K562 (cell line): ENCODE measurements around the gene PRRT1. TPM values are rescaled to one million over a fixed set of nuclear protein-coding genes. Genes with fewer than 3 reads are reported as not detected.
A peak's percentile ranks its signal among the peaks of the same experiment; 100 is the strongest.

Source experiments
- ARID2 ChIP-seq: fragments of 450-650 bp; IDR thresholded peaks from 2 replicates; pipeline ENCODE4 v1.6.1; 2017; ENCODE audit warnings: antibody characterized with exemption, mild to moderate bottlenecking
- ELF4 ChIP-seq: fragments of 450-650 bp; formaldehyde crosslinking; IDR thresholded peaks from 2 replicates; pipeline ENCODE4 v1.4.0; 2022; ENCODE audit warnings: missing genetic modification characterization
- HMGN3 ChIP-seq: IDR thresholded peaks from 2 replicates; pipeline ENCODE4 v1.6.1; 2011; ENCODE audit warnings: borderline replicate concordance, low read depth, mild to moderate bottlenecking, mixed read lengths, low read length; ENCODE audit not compliant: insufficient read length; ENCODE audit errors: extremely low read depth
- MAFF ChIP-seq: IDR thresholded peaks from 2 replicates; pipeline ENCODE4 v1.6.1; 2012; ENCODE audit warnings: low read length, improper control_type of control experiment
- MYBL2 ChIP-seq, 2 experiments: fragments of 450-650 bp in 1 of 2; sonication (generic) in 1 of 2; formaldehyde crosslinking in 1 of 2; IDR thresholded peaks; 2 replicates each; pipeline versions ENCODE4 v1.6.1 to v1.8.1; 2017 to 2022; ENCODE audit warnings: borderline replicate concordance in 1 of 2, inconsistent platforms in 1 of 2, low read depth in 1 of 2, mild to moderate bottlenecking in 1 of 2, missing genetic modification reagents in 1 of 2, moderate library complexity in 1 of 2
- RBM15 ChIP-seq: fragments of 200-400 bp; formaldehyde crosslinking; IDR thresholded peaks from 2 replicates; pipeline ENCODE4 v1.6.1; 2018; ENCODE audit warnings: mild to moderate bottlenecking, low read length, moderate library complexity; ENCODE audit not compliant: insufficient read depth
- RFX1 ChIP-seq: fragments of 450-650 bp; IDR thresholded peaks from 2 replicates; pipeline ENCODE4 v1.6.1; 2016; ENCODE audit warnings: mild to moderate bottlenecking, moderate library complexity
- SOX6 ChIP-seq: fragments of 450-650 bp; IDR thresholded peaks from 2 replicates; pipeline ENCODE4 v1.6.1; 2014; ENCODE audit warnings: mild to moderate bottlenecking
- SRSF1 ChIP-seq: fragments of 200-400 bp; formaldehyde crosslinking; IDR thresholded peaks from 2 replicates; pipeline ENCODE4 v1.6.1; 2017; ENCODE audit warnings: mild to moderate bottlenecking, low read depth, low read length, moderate library complexity
- TSC22D4 ChIP-seq: fragments of 450-650 bp; IDR thresholded peaks from 2 replicates; pipeline ENCODE4 v1.6.1; 2016; ENCODE audit warnings: missing genetic modification characterization, missing biosample characterization, control low read depth
- ZBTB7A ChIP-seq: IDR thresholded peaks from 2 replicates; pipeline ENCODE4 v1.6.1; 2011; ENCODE audit warnings: low read depth, mild to moderate bottlenecking, low read length, moderate library complexity, borderline replicate concordance; ENCODE audit not compliant: control insufficient read depth
- polyA plus RNA-seq, 8 experiments: library from polyadenylated mRNA; depleted of rRNA in 4 of 8; stranded (reverse) in 5 of 8; unstranded in 3 of 8; fragments of >200 nt; fragmentation: Nextera tagmentation in 2 of 8; fragmentation: Illumina TruSeq in 1 of 8; extraction: Ambion mirVana in 2 of 8; extraction: Trizol in 1 of 8; gene quantifications; 2 replicates each; pipeline versions ENCODE4 v1.2.1 to v1.2.3, GENCODE V29; 2011 to 2014; ENCODE audit warnings: inconsistent platforms in 1 of 8, missing spikeins in 1 of 8
- total RNA-seq, 7 experiments: library from RNA; depleted of rRNA in 6 of 7; stranded (reverse); fragments of >200 nt in 6 of 7; fragmentation: Illumina TruSeq in 2 of 7; extraction: Trizol in 2 of 7; gene quantifications; 2 replicates each; pipeline versions ENCODE4 v1.2.1 to v1.2.3, GENCODE V29; 2011 to 2021; ENCODE audit warnings: low replicate concordance in 1 of 7
- TF ChIP-seq, protein P1 (sequence below), 2 experiments: fragments of 450-650 bp in 1 of 2; sonication (generic) in 1 of 2; formaldehyde crosslinking; conservative IDR thresholded peaks; 2 replicates each; pipeline versions ENCODE4 v1.4.0 to v1.8.1; 2020 to 2022; ENCODE audit warnings: mild to moderate bottlenecking in 1 of 2, missing genetic modification reagents in 1 of 2
- TF ChIP-seq, protein P2 (sequence below): sonication (generic); formaldehyde crosslinking; IDR thresholded peaks from 2 replicates; pipeline ENCODE4 v1.5.0; 2020; ENCODE audit warnings: missing genetic modification reagents
- TF ChIP-seq, protein P3 (sequence below): fragments of 200-800 bp; sonication (Bioruptor generic); IDR thresholded peaks from 2 replicates; pipeline ENCODE4 v1.6.1; 2017; ENCODE audit warnings: missing genetic modification characterization, missing compliant biosample characterization
- TF ChIP-seq, protein P4 (sequence below): sonication (generic); formaldehyde crosslinking; IDR thresholded peaks from 2 replicates; pipeline ENCODE4 v1.8.1; 2022; ENCODE audit warnings: missing genetic modification reagents
- TF ChIP-seq, protein P5 (sequence below): sonication (generic); formaldehyde crosslinking; IDR thresholded peaks from 2 replicates; pipeline ENCODE4 v1.8.0; 2022; ENCODE audit warnings: mild to moderate bottlenecking, missing genetic modification reagents, borderline replicate concordance
- TF ChIP-seq, protein P6 (sequence below), 2 experiments: IDR thresholded peaks; 2 replicates each; pipeline ENCODE4 v1.6.1; 2011; ENCODE audit warnings: borderline replicate concordance in 1 of 2, control low read depth in 1 of 2, low read depth in 1 of 2, low read length in 1 of 2, mild to moderate bottlenecking in 1 of 2, mixed read lengths in 1 of 2, moderate library complexity in 1 of 2; ENCODE audit not compliant: insufficient read depth in 1 of 2, insufficient read length in 1 of 2, poor library complexity in 1 of 2, severe bottlenecking in 1 of 2; ENCODE audit errors: extremely low read depth in 1 of 2

The PRRT1 gene
- total and polyA plus RNA-seq, 9 of the 15 experiments (the other 6 are each of a cell fraction or from before 2014, with no cell fraction given): 0.14 to 3.5 (median 0.41) TPM

DNA sequence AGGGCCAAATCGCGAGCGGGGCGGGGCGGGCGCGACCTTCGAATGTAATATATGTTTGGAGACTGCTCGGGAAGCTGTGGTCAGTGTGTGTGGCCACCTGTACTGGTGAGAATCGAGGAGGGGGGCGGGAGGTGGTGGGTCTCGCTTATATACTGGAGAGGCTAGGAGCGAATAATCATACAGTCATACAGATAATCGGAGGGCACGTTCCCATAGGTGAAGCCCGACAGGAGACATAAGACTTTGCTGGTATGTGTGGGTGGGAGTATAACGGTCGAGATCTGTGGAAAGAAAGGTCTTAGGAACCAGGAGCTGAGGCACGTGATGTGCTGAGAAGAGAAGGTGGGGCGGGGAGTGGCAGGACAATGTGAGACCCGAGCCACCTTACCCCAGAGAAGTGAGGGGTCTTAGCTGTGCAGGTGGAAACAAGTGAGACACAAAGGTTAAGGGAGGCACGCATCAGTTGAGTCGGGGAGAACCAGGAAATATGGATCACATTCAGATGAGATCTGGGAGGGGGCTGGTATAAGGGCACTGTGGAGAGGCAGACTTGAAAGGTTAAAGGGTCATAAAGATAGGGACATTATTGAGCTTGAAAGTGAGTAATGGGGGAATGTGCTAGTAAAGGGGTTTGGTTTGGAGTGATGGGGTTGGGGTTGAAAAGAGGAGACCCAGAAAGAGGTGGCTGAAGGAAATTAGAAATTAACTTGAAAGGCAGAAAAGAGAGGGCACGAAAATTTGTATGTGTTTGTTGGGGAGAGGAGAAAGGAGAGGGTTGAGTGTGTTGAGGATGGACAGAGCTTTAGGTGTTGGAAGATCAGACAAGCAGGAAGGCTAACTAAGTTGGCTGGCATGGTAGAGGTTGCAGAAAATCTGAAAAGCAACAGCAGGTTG lies 27.1 kb upstream of the PRRT1 start (continued):
- TF ChIP-seq, protein P1, sequence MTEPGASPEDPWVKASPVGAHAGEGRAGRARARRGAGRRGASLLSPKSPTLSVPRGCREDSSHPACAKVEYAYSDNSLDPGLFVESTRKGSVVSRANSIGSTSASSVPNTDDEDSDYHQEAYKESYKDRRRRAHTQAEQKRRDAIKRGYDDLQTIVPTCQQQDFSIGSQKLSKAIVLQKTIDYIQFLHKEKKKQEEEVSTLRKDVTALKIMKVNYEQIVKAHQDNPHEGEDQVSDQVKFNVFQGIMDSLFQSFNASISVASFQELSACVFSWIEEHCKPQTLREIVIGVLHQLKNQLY (CRISPR knock-in tag; conservative IDR thresholded peaks at IDR 0.05): no peak
- TF ChIP-seq TSC22D4 (tag) (no peak), RFX1 (no peak), ARID2 (no peak), RBM15 (no peak), ELF4 (CRISPR knock-in tag) (no peak), ZBTB7A (peak; percentile 62; the same call in 1 of the 2 replicates), MYBL2 (IDR thresholded peaks at IDR 0.05; ENCODE audit: low read depth) (peak; percentile 60; the same call in 1 of the 2 replicates), MYBL2 (CRISPR knock-in tag; IDR thresholded peaks at IDR 0.05; ENCODE audit: borderline replicate concordance) (no peak), SOX6 (no peak), SRSF1 (no peak), HMGN3 (no peak), MAFF (no peak)
- TF ChIP-seq, protein P2, sequence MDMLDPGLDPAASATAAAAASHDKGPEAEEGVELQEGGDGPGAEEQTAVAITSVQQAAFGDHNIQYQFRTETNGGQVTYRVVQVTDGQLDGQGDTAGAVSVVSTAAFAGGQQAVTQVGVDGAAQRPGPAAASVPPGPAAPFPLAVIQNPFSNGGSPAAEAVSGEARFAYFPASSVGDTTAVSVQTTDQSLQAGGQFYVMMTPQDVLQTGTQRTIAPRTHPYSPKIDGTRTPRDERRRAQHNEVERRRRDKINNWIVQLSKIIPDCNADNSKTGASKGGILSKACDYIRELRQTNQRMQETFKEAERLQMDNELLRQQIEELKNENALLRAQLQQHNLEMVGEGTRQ: peak; percentile 78
- TF ChIP-seq, protein P3, sequence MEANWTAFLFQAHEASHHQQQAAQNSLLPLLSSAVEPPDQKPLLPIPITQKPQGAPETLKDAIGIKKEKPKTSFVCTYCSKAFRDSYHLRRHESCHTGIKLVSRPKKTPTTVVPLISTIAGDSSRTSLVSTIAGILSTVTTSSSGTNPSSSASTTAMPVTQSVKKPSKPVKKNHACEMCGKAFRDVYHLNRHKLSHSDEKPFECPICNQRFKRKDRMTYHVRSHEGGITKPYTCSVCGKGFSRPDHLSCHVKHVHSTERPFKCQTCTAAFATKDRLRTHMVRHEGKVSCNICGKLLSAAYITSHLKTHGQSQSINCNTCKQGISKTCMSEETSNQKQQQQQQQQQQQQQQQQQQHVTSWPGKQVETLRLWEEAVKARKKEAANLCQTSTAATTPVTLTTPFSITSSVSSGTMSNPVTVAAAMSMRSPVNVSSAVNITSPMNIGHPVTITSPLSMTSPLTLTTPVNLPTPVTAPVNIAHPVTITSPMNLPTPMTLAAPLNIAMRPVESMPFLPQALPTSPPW (CRISPR knock-in tag): peak; percentile 4; the same call in 1 of the 2 replicates
- TF ChIP-seq, protein P4, sequence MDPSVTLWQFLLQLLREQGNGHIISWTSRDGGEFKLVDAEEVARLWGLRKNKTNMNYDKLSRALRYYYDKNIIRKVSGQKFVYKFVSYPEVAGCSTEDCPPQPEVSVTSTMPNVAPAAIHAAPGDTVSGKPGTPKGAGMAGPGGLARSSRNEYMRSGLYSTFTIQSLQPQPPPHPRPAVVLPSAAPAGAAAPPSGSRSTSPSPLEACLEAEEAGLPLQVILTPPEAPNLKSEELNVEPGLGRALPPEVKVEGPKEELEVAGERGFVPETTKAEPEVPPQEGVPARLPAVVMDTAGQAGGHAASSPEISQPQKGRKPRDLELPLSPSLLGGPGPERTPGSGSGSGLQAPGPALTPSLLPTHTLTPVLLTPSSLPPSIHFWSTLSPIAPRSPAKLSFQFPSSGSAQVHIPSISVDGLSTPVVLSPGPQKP (CRISPR knock-in tag): no peak
- TF ChIP-seq, protein P5, sequence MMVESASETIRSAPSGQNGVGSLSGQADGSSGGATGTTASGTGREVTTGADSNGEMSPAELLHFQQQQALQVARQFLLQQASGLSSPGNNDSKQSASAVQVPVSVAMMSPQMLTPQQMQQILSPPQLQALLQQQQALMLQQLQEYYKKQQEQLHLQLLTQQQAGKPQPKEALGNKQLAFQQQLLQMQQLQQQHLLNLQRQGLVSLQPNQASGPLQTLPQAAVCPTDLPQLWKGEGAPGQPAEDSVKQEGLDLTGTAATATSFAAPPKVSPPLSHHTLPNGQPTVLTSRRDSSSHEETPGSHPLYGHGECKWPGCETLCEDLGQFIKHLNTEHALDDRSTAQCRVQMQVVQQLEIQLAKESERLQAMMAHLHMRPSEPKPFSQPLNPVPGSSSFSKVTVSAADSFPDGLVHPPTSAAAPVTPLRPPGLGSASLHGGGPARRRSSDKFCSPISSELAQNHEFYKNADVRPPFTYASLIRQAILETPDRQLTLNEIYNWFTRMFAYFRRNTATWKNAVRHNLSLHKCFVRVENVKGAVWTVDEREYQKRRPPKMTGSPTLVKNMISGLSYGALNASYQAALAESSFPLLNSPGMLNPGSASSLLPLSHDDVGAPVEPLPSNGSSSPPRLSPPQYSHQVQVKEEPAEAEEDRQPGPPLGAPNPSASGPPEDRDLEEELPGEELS (CRISPR knock-in tag): no peak
- TF ChIP-seq, protein P6, sequence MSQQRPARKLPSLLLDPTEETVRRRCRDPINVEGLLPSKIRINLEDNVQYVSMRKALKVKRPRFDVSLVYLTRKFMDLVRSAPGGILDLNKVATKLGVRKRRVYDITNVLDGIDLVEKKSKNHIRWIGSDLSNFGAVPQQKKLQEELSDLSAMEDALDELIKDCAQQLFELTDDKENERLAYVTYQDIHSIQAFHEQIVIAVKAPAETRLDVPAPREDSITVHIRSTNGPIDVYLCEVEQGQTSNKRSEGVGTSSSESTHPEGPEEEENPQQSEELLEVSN (IDR thresholded peaks at IDR 0.05; ENCODE audit: borderline replicate concordance in 1 of 2, extremely low read depth in 1 of 2, insufficient read depth in 1 of 2, insufficient read length in 1 of 2, low read depth in 1 of 2, low read length in 1 of 2, poor library complexity in 1 of 2, severe bottlenecking in 1 of 2): no peak
